SK-N-SH (cell line): ENCODE data around the gene SCYGR6. TPM values are rescaled to one million over a fixed set of nuclear protein-coding genes. Genes with fewer than 3 reads are reported as not detected.

Experiments
- CTCF ChIA-PET: fragments of 300-600, 350-600 bp; formaldehyde crosslinking; extraction: SDS; loops from one replicate; lab custom pipeline; 2021; lab: Yijun Ruan, JAX
- POLR2A ChIA-PET: fragments of 350-600 bp; sonication (Branson Sonifier 250); formaldehyde crosslinking; extraction: SDS; loops from one replicate; lab custom pipeline; 2020; ENCODE audit warnings: antibody characterized with exemption, inconsistent platforms; lab: Yijun Ruan, JAX
- DNase-seq: peaks from one replicate; pipeline ENCODE4 v3.0.0; 2012
- H2AFZ ChIP-seq: fragments of 200-600 bp; sonication (generic); 2 replicates; pipeline ENCODE4 v1.8.1; 2016; ENCODE audit warnings: antibody characterized with exemption, mild to moderate bottlenecking, low read depth
- H3F3A ChIP-seq: fragments of 200-600 bp; sonication (generic); replicated peaks from 2 replicates; pipeline ENCODE3; 2016; ENCODE audit warnings: antibody characterized with exemption, mild to moderate bottlenecking; ENCODE audit not compliant: insufficient read depth
- H3K27ac ChIP-seq, 2 experiments: fragments of 200-500 bp in 1 of 2; fragments of 200-600 bp in 1 of 2; sonication (Bioruptor generic) in 1 of 2; sonication (generic), shearing (Covaris generic) in 1 of 2; 2 replicates each; pipeline versions ENCODE4 v1.5.1 to v1.6.1; 2014 to 2016; ENCODE audit warnings: low read depth in 2 of 2, inconsistent platforms in 1 of 2, low read length in 1 of 2, mild to moderate bottlenecking in 1 of 2, mixed read lengths in 1 of 2
- H3K27me3 ChIP-seq: fragments of 200-600 bp; sonication (generic), shearing (Covaris generic); 2 replicates; pipeline ENCODE4 v1.6.1; 2016; ENCODE audit warnings: mixed run types; ENCODE audit not compliant: insufficient read depth
- H3K36me3 ChIP-seq, 2 experiments: fragments of 200-500 bp in 1 of 2; fragments of 200-600 bp in 1 of 2; sonication (Bioruptor generic) in 1 of 2; sonication (generic) in 1 of 2; replicated peaks in 1 of 2; 2 replicates each; pipeline versions ENCODE3 to v1.5.1; 2014 to 2016; ENCODE audit warnings: low read length in 1 of 2, mild to moderate bottlenecking in 1 of 2; ENCODE audit not compliant: insufficient read depth in 2 of 2, control insufficient read depth in 1 of 2
- H3K4me1 ChIP-seq, 2 experiments: fragments of 200-500 bp in 1 of 2; fragments of 200-600 bp in 1 of 2; sonication (Bioruptor generic) in 1 of 2; sonication (generic), shearing (Covaris generic) in 1 of 2; 2 replicates each; pipeline versions ENCODE4 v1.5.1 to v1.6.1; 2014 to 2016; ENCODE audit warnings: low read depth in 1 of 2, low read length in 1 of 2, mixed run types in 1 of 2; ENCODE audit not compliant: insufficient read depth in 2 of 2, control insufficient read depth in 1 of 2
- H3K4me2 ChIP-seq: fragments of 200-600 bp; sonication (generic), shearing (Covaris generic); 2 replicates; pipeline ENCODE4 v1.6.1; 2017; ENCODE audit warnings: mixed run types
- H3K4me3 ChIP-seq, 2 experiments: fragments of 200-500 bp in 1 of 2; fragments of 200-600 bp in 1 of 2; sonication (Bioruptor generic) in 1 of 2; sonication (generic), shearing (Covaris generic) in 1 of 2; 2 replicates each; pipeline versions ENCODE4 v1.5.1 to v1.8.1; 2014 to 2016; ENCODE audit warnings: low read depth in 2 of 2, inconsistent platforms in 1 of 2, low read length in 1 of 2, mild to moderate bottlenecking in 1 of 2, mixed read lengths in 1 of 2, moderate library complexity in 1 of 2
- H3K79me2 ChIP-seq: fragments of 200-600 bp; sonication (generic); 2 replicates; pipeline ENCODE4 v1.8.1; 2017; ENCODE audit warnings: mild to moderate bottlenecking; ENCODE audit not compliant: insufficient read depth
- H3K9ac ChIP-seq: fragments of 200-600 bp; sonication (generic); 2 replicates; pipeline ENCODE4 v1.6.1; 2017; ENCODE audit warnings: mixed run types
- H3K9me2 ChIP-seq: fragments of 200-600 bp; sonication (generic); 2 replicates; pipeline ENCODE4 v1.6.1; 2017; ENCODE audit warnings: mixed run types
- H3K9me3 ChIP-seq: fragments of 200-600 bp; sonication (generic); 2 replicates; pipeline ENCODE4 v1.6.1; 2017; ENCODE audit warnings: mixed run types, mild to moderate bottlenecking, moderate library complexity
- H4K20me1 ChIP-seq: fragments of 200-600 bp; sonication (generic); 2 replicates; pipeline ENCODE4 v1.6.1; 2017; ENCODE audit warnings: mild to moderate bottlenecking, mixed run types; ENCODE audit not compliant: insufficient read depth
- CTCF ChIP-seq: fragments of 200-600 bp; sonication (generic); IDR thresholded peaks from 2 replicates; pipeline ENCODE4 v1.6.1; 2017; ENCODE audit warnings: antibody characterized with exemption, mild to moderate bottlenecking, moderate library complexity
- MEF2A ChIP-seq: IDR thresholded peaks from 2 replicates; pipeline ENCODE4 v1.4.0; 2012; ENCODE audit warnings: low read depth, borderline replicate concordance
- MXI1 ChIP-seq: IDR thresholded peaks from 2 replicates; pipeline ENCODE4 v1.6.1; 2012; ENCODE audit warnings: mild to moderate bottlenecking, low read depth, low read length, improper control_type of control experiment
- POLR2AphosphoS5 ChIP-seq: IDR thresholded peaks from 2 replicates; pipeline ENCODE4 v1.6.1; 2012; ENCODE audit warnings: low read depth, low read length
- RCOR1 ChIP-seq: fragments of 150-350 bp; IDR thresholded peaks from 2 replicates; pipeline ENCODE4 v1.6.1; 2017; ENCODE audit warnings: antibody characterized with exemption, low read length
- REST ChIP-seq: IDR thresholded peaks from 2 replicates; pipeline ENCODE4 v1.6.1; 2012; ENCODE audit warnings: mild to moderate bottlenecking, low read depth, low read length, moderate library complexity
- RXRA ChIP-seq: IDR thresholded peaks from 2 replicates; pipeline ENCODE4 v1.4.0; 2012; ENCODE audit warnings: low read depth, mild to moderate bottlenecking, borderline replicate concordance
- SIN3A ChIP-seq: IDR thresholded peaks from 2 replicates; pipeline ENCODE4 v1.6.1; 2012; ENCODE audit warnings: low read depth, mild to moderate bottlenecking, low read length, moderate library complexity, borderline replicate concordance
- TCF12 ChIP-seq: IDR thresholded peaks from 2 replicates; pipeline ENCODE4 v1.4.0; 2012
- USF1 ChIP-seq: IDR thresholded peaks from 2 replicates; pipeline ENCODE4 v1.4.0; 2012; ENCODE audit warnings: low read depth, borderline replicate concordance
- USF2 ChIP-seq: fragments of 150-350 bp; IDR thresholded peaks from 2 replicates; pipeline ENCODE4 v1.6.1; 2017; ENCODE audit warnings: antibody characterized with exemption, low read length, low read depth, borderline replicate concordance
- YY1 ChIP-seq: IDR thresholded peaks from 2 replicates; pipeline ENCODE4 v1.4.0; 2012; ENCODE audit warnings: low read depth, mild to moderate bottlenecking
- ZBTB33 ChIP-seq: IDR thresholded peaks from 2 replicates; pipeline ENCODE4 v1.4.0; 2012; ENCODE audit warnings: low read depth, borderline replicate concordance
- WGBS: methylation state at CpG from one replicate; pipeline ENCODE4 v1.1.6; 2017; ENCODE audit warnings: low lambda C conversion rate; 5-methylcytosine and 5-hydroxymethylcytosine counted together
- polyA plus RNA-seq, 3 experiments: library from polyadenylated mRNA; depleted of rRNA; stranded (reverse); fragments of >200 nt; gene quantifications; 2 replicates each; pipeline ENCODE4 v1.2.3, GENCODE V29; 2012

Gene SCYGR6
- polyA plus RNA-seq, 1 of the 3 experiments (the other 2 are of a cell fraction): not detected

GRCh38 chr2:227719641-227720040 lies 4.9 kb downstream of the SCYGR6 start:
- CTCF ChIA-PET: no interaction called here
- no peak overlapping the region for H3K9ac ChIP-seq

GRCh38 chr2:227717687-227718567 lies 6.6 kb downstream of the SCYGR6 start, which contains the start of gene SLC19A3:
TSS of gene SLC19A3 (minus strand) at chr2:227718028. CDS start at chr2:227702318, 15,710 bp downstream.
- DNase-seq: peak; percentile 86
- H4K20me1 ChIP-seq: no peaks in the 10 kb centered on the region
- H3K36me3 ChIP-seq: no peaks in the 10 kb centered on the region
- H3K9me2 ChIP-seq: no peaks in the 10 kb centered on the region
- WGBS: 7% methylated on average over 18 of the region's 35 CpGs
- no peak within 1 kb of the TSS for H3K27ac ChIP-seq
- H3K79me2 ChIP-seq: no peaks in the 10 kb centered on the region
- H3K4me2 ChIP-seq: peak within 1 kb of the TSS; percentile 78
- H3K9ac ChIP-seq: no peak within 1 kb of the TSS
- peak within 1 kb of the TSS; percentile 47 to 64 for H3K4me3 ChIP-seq
- POLR2A ChIA-PET: no interaction called here
- H3F3A ChIP-seq: no peaks in the 10 kb centered on the region
- H3K27me3 ChIP-seq: peaks cover 31% of the 10 kb centered on the region; the same call in 1 of the 2 replicates
- H2AFZ ChIP-seq: peak within 1 kb of the TSS; percentile 85
- CTCF ChIA-PET: interaction anchor here (0.7 kb wide), 1 partner anchor 149 kb away, joined by 3 read pairs; no protein-coding TSS in a partner anchor
- peaks cover 3 to 4% of the 10 kb centered on the region in 2 experiments; a peak in 1 of 4 replicates for H3K4me1 ChIP-seq
- no peaks in the 10 kb centered on the region for H3K9me3 ChIP-seq
- TF ChIP-seq MEF2A (no peak), YY1 (no peak), RXRA (no peak), SIN3A (no peak), USF2 (no peak), REST (no peak), POLR2AphosphoS5 (no peak), MXI1 (peak; percentile 28; the same call in 1 of the 2 replicates), CTCF (0 out of 2 replicates have a peak, but pooled peaks have one; percentile 13), USF1 (no peak), RCOR1 (no peak), TCF12 (no peak)

More at GRCh38 chr2:227719641-227720040, 4.9 kb downstream of the SCYGR6 start:
- Histone ChIP-seq H3F3A (no peaks in the 10 kb centered on the region), H4K20me1 (no peaks in the 10 kb centered on the region), H3K36me3 (no peaks in the 10 kb centered on the region), H3K4me1 (peaks cover 3 to 4% of the 10 kb centered on the region in 2 experiments; a peak in 1 of 4 replicates), H3K27ac (no peak overlapping the region), H2AFZ (no peak overlapping the region), H3K9me2 (no peaks in the 10 kb centered on the region), H3K9me3 (no peaks in the 10 kb centered on the region), H3K27me3 (peaks cover 38% of the 10 kb centered on the region; the same call in 1 of the 2 replicates), H3K4me2 (no peak overlapping the region), H3K4me3 (no peak overlapping the region), H3K79me2 (no peaks in the 10 kb centered on the region)
- WGBS: 68% methylated on average over 4 of the region's 4 CpGs
- DNase-seq: no peak
- no peak for TF ChIP-seq ZBTB33
- POLR2A ChIA-PET: no interaction called here
